Measurements from ENCODE around the gene DOLPP1. TPM values are rescaled to one million over a fixed set of nuclear protein-coding genes. Genes with fewer than 3 reads are reported as not detected.
"Not testable (repeated sequence)": the region's sequence is repeated elsewhere in the genome, so short reads cannot be mapped to it uniquely, and the experiment has no call there.

The DOLPP1 gene
- total RNA-seq, 1 experiment from 2014 or later: 27.3 TPM

DNA sequence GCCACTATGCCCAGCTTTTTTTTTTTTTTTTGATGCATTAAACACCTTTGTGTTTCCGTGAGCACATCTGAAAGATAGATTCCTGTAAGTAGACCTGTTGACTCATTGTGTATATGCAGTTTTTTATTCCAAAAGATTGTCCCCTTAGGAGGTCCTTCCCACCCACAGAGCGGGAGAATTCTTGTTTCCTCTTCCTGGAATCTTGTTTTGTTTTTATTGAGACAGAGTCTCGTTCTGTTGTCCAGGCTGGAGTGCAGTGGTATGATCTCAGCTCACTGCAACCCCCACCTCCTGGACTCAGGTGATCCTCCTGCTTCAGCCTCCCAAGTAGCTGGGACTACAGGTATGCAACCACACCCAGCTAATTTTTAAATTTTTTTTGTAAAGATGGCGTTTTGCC, 37.9 kb downstream of the DOLPP1 start:
- H3K9me3 ChIP-seq (ENCODE audit: low read length): no peaks in the 10 kb centered on the region
- no peak overlapping the region for H3K4me3 ChIP-seq (ENCODE audit: low read length)
- CTCF ChIA-PET: interaction anchor here (0.6 kb wide), 1 partner anchor 59 kb away, joined by 3 read pairs; the partner anchor contains the start of gene IER5L
- H3K36me3 ChIP-seq (ENCODE audit: low read depth, low read length): peaks cover 3% of the 10 kb centered on the region; the same call in 1 of the 2 replicates
- DNase-seq (no peak), ATAC-seq (no peak)
- no peak overlapping the region for H3K9ac ChIP-seq (ENCODE audit: low read length)
- H3K79me2 ChIP-seq (ENCODE audit: low read length): peaks cover 44% of the 10 kb centered on the region
- no TSS peak for BruUV-seq (replicated peaks)
- POLR2A ChIA-PET (ENCODE audit: unreplicated experiment): no interaction called here
- H3K4me2 ChIP-seq (ENCODE audit: low read length): no peak overlapping the region
- H2AFZ ChIP-seq (ENCODE audit: low read length): no peak overlapping the region
- intact Hi-C loops (cut with micrococcal nuclease): no loop called here
- H3K9me2 ChIP-seq (replicated peaks; ENCODE audit: low read length): no peaks in the 10 kb centered on the region
- H3K27ac ChIP-seq (ENCODE audit: low read length): no peak overlapping the region
- TF ChIP-seq EZH2 (IDR thresholded peaks at IDR 0.05; ENCODE audit: low read length, unreplicated experiment) (no peak), EZH2phosphoT487 (IDR thresholded peaks at IDR 0.05; ENCODE audit: borderline replicate concordance, low read length) (no peak)
- TF ChIP-seq, protein P1, sequence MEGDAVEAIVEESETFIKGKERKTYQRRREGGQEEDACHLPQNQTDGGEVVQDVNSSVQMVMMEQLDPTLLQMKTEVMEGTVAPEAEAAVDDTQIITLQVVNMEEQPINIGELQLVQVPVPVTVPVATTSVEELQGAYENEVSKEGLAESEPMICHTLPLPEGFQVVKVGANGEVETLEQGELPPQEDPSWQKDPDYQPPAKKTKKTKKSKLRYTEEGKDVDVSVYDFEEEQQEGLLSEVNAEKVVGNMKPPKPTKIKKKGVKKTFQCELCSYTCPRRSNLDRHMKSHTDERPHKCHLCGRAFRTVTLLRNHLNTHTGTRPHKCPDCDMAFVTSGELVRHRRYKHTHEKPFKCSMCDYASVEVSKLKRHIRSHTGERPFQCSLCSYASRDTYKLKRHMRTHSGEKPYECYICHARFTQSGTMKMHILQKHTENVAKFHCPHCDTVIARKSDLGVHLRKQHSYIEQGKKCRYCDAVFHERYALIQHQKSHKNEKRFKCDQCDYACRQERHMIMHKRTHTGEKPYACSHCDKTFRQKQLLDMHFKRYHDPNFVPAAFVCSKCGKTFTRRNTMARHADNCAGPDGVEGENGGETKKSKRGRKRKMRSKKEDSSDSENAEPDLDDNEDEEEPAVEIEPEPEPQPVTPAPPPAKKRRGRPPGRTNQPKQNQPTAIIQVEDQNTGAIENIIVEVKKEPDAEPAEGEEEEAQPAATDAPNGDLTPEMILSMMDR (conservative IDR thresholded peaks at IDR 0.05; ENCODE audit: low read depth, low read length): no peak
- H3K27me3 ChIP-seq (ENCODE audit: low read length): no peaks in the 10 kb centered on the region
- no peaks in the 10 kb centered on the region for H4K20me1 ChIP-seq (ENCODE audit: low read length)
- no peaks in the 10 kb centered on the region for H3K4me1 ChIP-seq (ENCODE audit: insufficient read depth, low read length)
- H3F3A ChIP-seq (ENCODE audit: low read length, unreplicated experiment): no peaks in the 10 kb centered on the region

DNA sequence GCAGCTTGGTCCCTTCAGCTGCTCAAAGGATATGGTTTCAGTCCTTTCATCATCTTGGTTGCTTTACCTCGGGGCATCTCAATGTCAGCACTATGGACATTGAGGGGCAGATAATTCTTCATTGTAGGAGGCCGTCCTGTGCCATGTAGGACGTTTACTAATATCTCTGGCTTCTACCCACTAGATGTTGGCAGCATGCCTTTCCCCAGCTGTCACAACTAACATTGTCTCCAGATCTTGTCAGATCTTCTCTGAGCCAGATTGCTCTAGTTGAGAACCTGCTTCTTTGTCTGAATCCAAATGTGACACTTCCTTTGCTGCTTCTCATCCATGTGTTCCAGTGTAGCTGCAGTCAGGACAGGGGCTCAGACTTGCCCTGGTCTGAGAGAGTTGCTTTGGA, 40.6 kb downstream of the DOLPP1 start:
- POLR2A ChIA-PET (ENCODE audit: unreplicated experiment): no interaction called here
- BruUV-seq (replicated peaks): no TSS peak

DNA sequence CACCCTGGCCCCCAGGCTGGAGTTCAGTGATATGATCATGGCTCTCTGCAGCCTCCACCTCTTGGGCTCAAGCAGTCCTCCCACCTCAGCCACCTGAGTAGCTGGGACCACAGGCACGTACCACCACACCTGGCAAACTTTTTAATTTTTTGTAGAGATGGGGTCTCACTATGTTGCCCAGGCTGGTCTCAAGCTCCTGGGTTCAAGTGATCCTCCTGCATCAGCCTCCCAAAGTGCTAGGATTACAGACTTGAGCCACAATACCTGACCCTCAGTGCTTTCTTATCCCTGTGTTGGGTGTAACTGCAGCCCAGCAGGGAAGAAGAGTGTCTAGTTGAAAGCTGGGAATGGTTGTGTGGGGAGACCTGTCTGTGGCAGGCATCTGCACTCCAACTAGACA, 41.2 kb downstream of the DOLPP1 start:
- Histone ChIP-seq H3K27me3 (ENCODE audit: low read length) (no peaks in the 10 kb centered on the region), H3K4me2 (ENCODE audit: low read length) (no peak overlapping the region), H3K36me3 (ENCODE audit: low read depth, low read length) (peaks cover 8% of the 10 kb centered on the region; the same call in 1 of the 2 replicates), H3K9me3 (ENCODE audit: low read length) (no peaks in the 10 kb centered on the region), H3K4me3 (ENCODE audit: low read length) (no peak overlapping the region), H4K20me1 (ENCODE audit: low read length) (no peaks in the 10 kb centered on the region), H3F3A (ENCODE audit: low read length, unreplicated experiment) (no peaks in the 10 kb centered on the region), H3K9ac (ENCODE audit: low read length) (no peak overlapping the region), H3K4me1 (ENCODE audit: insufficient read depth, low read length) (peaks cover 6% of the 10 kb centered on the region; the same call in 1 of the 2 replicates), H3K27ac (ENCODE audit: low read length) (no peak overlapping the region), H3K79me2 (ENCODE audit: low read length) (peaks cover 13% of the 10 kb centered on the region), H3K9me2 (replicated peaks; ENCODE audit: low read length) (no peaks in the 10 kb centered on the region), H2AFZ (ENCODE audit: low read length) (no peak overlapping the region)
- intact Hi-C loops (cut with micrococcal nuclease): no loop called here
- DNase-seq: no peak
- TF ChIP-seq, protein P1 (conservative IDR thresholded peaks at IDR 0.05; ENCODE audit: low read depth, low read length): no peak
- no peak for TF ChIP-seq EZH2phosphoT487 (IDR thresholded peaks at IDR 0.05; ENCODE audit: borderline replicate concordance, low read length)
- TF ChIP-seq EZH2 (IDR thresholded peaks at IDR 0.05; ENCODE audit: low read length, unreplicated experiment): no peak
- BruUV-seq (replicated peaks): no TSS peak
- ATAC-seq: no peak
- ChIA-PET CTCF (no interaction called here), POLR2A (ENCODE audit: unreplicated experiment) (no interaction called here)

More for the DNA sequence above, 40.6 kb downstream of the DOLPP1 start:
- peaks cover 6% of the 10 kb centered on the region; the same call in 1 of the 2 replicates for H3K4me1 ChIP-seq (ENCODE audit: insufficient read depth, low read length)
- no peaks in the 10 kb centered on the region for H3K9me3 ChIP-seq (ENCODE audit: low read length)
- CTCF ChIA-PET: no interaction called here
- H3K9me2 ChIP-seq (replicated peaks; ENCODE audit: low read length): no peaks in the 10 kb centered on the region
- no peaks in the 10 kb centered on the region for H4K20me1 ChIP-seq (ENCODE audit: low read length)
- peaks cover 20% of the 10 kb centered on the region for H3K79me2 ChIP-seq (ENCODE audit: low read length)
- no peak overlapping the region for H3K9ac ChIP-seq (ENCODE audit: low read length)
- no peak for ATAC-seq
- no peak overlapping the region for H3K4me2 ChIP-seq (ENCODE audit: low read length)
- intact Hi-C loops (cut with micrococcal nuclease): no loop called here
- no peaks in the 10 kb centered on the region for H3K27me3 ChIP-seq (ENCODE audit: low read length)
- TF ChIP-seq EZH2phosphoT487 (IDR thresholded peaks at IDR 0.05; ENCODE audit: borderline replicate concordance, low read length) (no peak), EZH2 (IDR thresholded peaks at IDR 0.05; ENCODE audit: low read length, unreplicated experiment) (no peak)
- H3F3A ChIP-seq (ENCODE audit: low read length, unreplicated experiment): no peaks in the 10 kb centered on the region
- H2AFZ ChIP-seq (ENCODE audit: low read length): no peak overlapping the region
- no peak overlapping the region for H3K27ac ChIP-seq (ENCODE audit: low read length)
- DNase-seq: no peak
- no peak overlapping the region for H3K4me3 ChIP-seq (ENCODE audit: low read length)
- H3K36me3 ChIP-seq (ENCODE audit: low read depth, low read length): peaks cover 8% of the 10 kb centered on the region; the same call in 1 of the 2 replicates

DNA sequence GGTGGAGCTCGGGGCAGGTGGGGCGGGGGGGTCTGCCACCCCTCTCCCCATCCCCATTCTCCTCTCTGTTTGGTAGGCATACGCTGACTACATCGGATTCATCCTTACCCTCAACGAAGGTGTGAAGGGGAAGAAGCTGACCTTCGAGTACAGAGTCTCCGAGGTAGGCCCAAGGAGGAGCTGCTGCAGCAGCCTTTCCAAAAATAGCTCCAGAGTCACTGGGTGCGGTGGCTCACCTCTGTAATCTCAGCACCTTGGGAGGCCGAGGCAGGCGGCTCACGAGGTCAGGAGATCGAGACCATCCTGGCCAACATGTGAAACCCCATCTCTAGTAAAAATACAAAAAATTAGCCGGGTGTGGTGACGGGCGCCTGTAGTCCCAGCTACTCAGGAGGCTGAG, 42.1 kb downstream of the DOLPP1 start:
- H4K20me1 ChIP-seq (ENCODE audit: low read length); H3K9me3 ChIP-seq (ENCODE audit: low read length); H3K4me3 ChIP-seq (ENCODE audit: low read length); DNase-seq; POLR2A ChIA-PET (ENCODE audit: unreplicated experiment); H3F3A ChIP-seq (ENCODE audit: low read length, unreplicated experiment); H3K27me3 ChIP-seq (ENCODE audit: low read length); H3K4me1 ChIP-seq (ENCODE audit: insufficient read depth, low read length); BruUV-seq (replicated peaks); H2AFZ ChIP-seq (ENCODE audit: low read length); ATAC-seq; H3K9me2 ChIP-seq (replicated peaks; ENCODE audit: low read length); H3K9ac ChIP-seq (ENCODE audit: low read length); intact Hi-C loops (cut with micrococcal nuclease); CTCF ChIA-PET; H3K79me2 ChIP-seq (ENCODE audit: low read length); H3K27ac ChIP-seq (ENCODE audit: low read length); H3K36me3 ChIP-seq (ENCODE audit: low read depth, low read length); H3K4me2 ChIP-seq (ENCODE audit: low read length): not testable (repeated sequence)

Measured in PC-3 (cell line).